GM12875 (cell line): Measurements from ENCODE around the gene PITRM1.
"Not testable (repeated sequence)": the region's sequence is repeated elsewhere in the genome, so short reads cannot be mapped to it uniquely, and the experiment has no call there.

Experiments used
- H3K4me3 ChIP-seq: one replicate; pipeline ENCODE4 v1.5.1; 2011; ENCODE audit warnings: low read depth, low read length, control low read depth
- CTCF ChIP-seq: IDR thresholded peaks from 2 replicates; pipeline ENCODE4 v1.5.1; 2011; ENCODE audit warnings: low read depth, mild to moderate bottlenecking, control low read depth, inconsistent platforms, low read length, moderate library complexity, borderline replicate concordance; ENCODE audit not compliant: insufficient read depth

Gene PITRM1

GRCh38 chr10:3196482-3196881, 23.9 kb upstream of the PITRM1 start:
- TF ChIP-seq CTCF, result no peak
- H3K4me3 ChIP-seq, result no peak overlapping the region

GRCh38 chr10:3195726-3196125, 23.1 kb upstream of the PITRM1 start:
- no peak overlapping the region for H3K4me3 ChIP-seq
- TF ChIP-seq CTCF, result no peak

GRCh38 chr10:3195286-3195685, 22.7 kb upstream of the PITRM1 start:
- H3K4me3 ChIP-seq, result no peak overlapping the region
- TF ChIP-seq CTCF, result no peak

- TF ChIP-seq CTCF, result no peak
- no peak overlapping the region for H3K4me3 ChIP-seq
These were observed 22.3 kb upstream of the PITRM1 start for GRCh38 chr10:3194871-3195270.

GRCh38 chr10:3193751-3194150, 21.2 kb upstream of the PITRM1 start:
- no peak overlapping the region for H3K4me3 ChIP-seq
- no peak for TF ChIP-seq CTCF

- peak; percentile 73 for TF ChIP-seq CTCF
- H3K4me3 ChIP-seq, result no peak overlapping the region
These were observed 20.5 kb upstream of the PITRM1 start for GRCh38 chr10:3192856-3193635.

- TF ChIP-seq CTCF, result no peak
- H3K4me3 ChIP-seq, result no peak overlapping the region
These were observed 18.2 kb upstream of the PITRM1 start for GRCh38 chr10:3190817-3191216.

GRCh38 chr10:3187229-3187628, 14.6 kb upstream of the PITRM1 start:
- H3K4me3 ChIP-seq, result not testable (repeated sequence)
